HEK293 (cell line): ENCODE measurements around the gene THOP1.

Experiments
- CTCF ChIA-PET: fragments of 350-600 bp; formaldehyde crosslinking; extraction: SDS; loops from one replicate; lab custom pipeline; 2021; ENCODE audit warnings: antibody characterized with exemption; lab: Yijun Ruan, JAX
- POLR2A ChIA-PET: fragments of 300-600 bp; formaldehyde crosslinking; extraction: SDS; loops from one replicate; lab custom pipeline; 2020; ENCODE audit warnings: antibody characterized with exemption, inconsistent platforms; lab: Yijun Ruan, JAX
- H3K27ac ChIP-seq: fragments of 200-500 bp; sonication (Bioruptor generic); 2 replicates; pipeline ENCODE4 v1.5.1; 2014; ENCODE audit warnings: low read depth, low read length, control low read depth, inconsistent platforms; ENCODE audit errors: extremely low read depth
- H3K36me3 ChIP-seq, 2 experiments: fragments of 200-500 bp in 1 of 2; sonication (Bioruptor generic) in 1 of 2; 1 replicate in 1 of 2; 2 replicates in 1 of 2; pipeline ENCODE4 v1.5.1; 2014 to 2017; ENCODE audit warnings: inconsistent platforms in 2 of 2, low read length in 2 of 2; ENCODE audit not compliant: control insufficient read depth in 2 of 2, insufficient read depth in 1 of 2
- H3K4me1 ChIP-seq: fragments of 200-500 bp; sonication (Bioruptor generic); 2 replicates; pipeline ENCODE4 v1.5.1; 2014; ENCODE audit warnings: mild to moderate bottlenecking, low read length, inconsistent platforms; ENCODE audit not compliant: control insufficient read depth, insufficient read depth
- H3K4me3 ChIP-seq: 2 replicates; pipeline ENCODE4 v1.5.1; 2011; ENCODE audit warnings: low read depth, mild to moderate bottlenecking, control low read depth, low read length, moderate library complexity
- H3K9me3 ChIP-seq: fragments of 200-500 bp; sonication (Bioruptor generic); 2 replicates; pipeline ENCODE4 v1.5.1; 2014; ENCODE audit warnings: low read depth, low read length, inconsistent platforms; ENCODE audit not compliant: control insufficient read depth, insufficient read depth
- BCL11A ChIP-seq: fragments of 450-650 bp; formaldehyde crosslinking; IDR thresholded peaks from 2 replicates; pipeline ENCODE4 v1.5.1; 2016; ENCODE audit warnings: low read depth, missing biosample characterization, missing genetic modification characterization
- EGR2 ChIP-seq: fragments of 450-650 bp; formaldehyde crosslinking; IDR thresholded peaks from 2 replicates; pipeline ENCODE4 v1.5.1; 2016; ENCODE audit warnings: low read depth, missing biosample characterization, missing genetic modification characterization
- IKZF3 ChIP-seq: fragments of 450-650 bp; IDR thresholded peaks from 2 replicates; pipeline ENCODE4 v1.5.0; 2018; ENCODE audit warnings: missing biosample characterization, mild to moderate bottlenecking, missing genetic modification characterization, moderate library complexity
- TCF7L2 ChIP-seq: IDR thresholded peaks from 2 replicates; pipeline ENCODE4 v1.6.1; 2011; ENCODE audit warnings: low read depth, mild to moderate bottlenecking, inconsistent platforms, low read length, moderate library complexity, borderline replicate concordance
- YY2 ChIP-seq: fragments of 450-650 bp; formaldehyde crosslinking; IDR thresholded peaks from 2 replicates; pipeline ENCODE4 v1.5.1; 2016; ENCODE audit warnings: missing biosample characterization, missing genetic modification characterization
- ZBTB8A ChIP-seq: fragments of 450-650 bp; formaldehyde crosslinking; IDR thresholded peaks from 2 replicates; pipeline ENCODE4 v1.5.1; 2016; ENCODE audit warnings: missing biosample characterization, missing genetic modification characterization
- ZNF280C ChIP-seq: fragments of 450-650 bp; formaldehyde crosslinking; IDR thresholded peaks from 2 replicates; pipeline ENCODE4 v1.5.1; 2016; ENCODE audit warnings: missing biosample characterization, missing genetic modification characterization
- ZNF280D ChIP-seq: fragments of 450-650 bp; formaldehyde crosslinking; IDR thresholded peaks from 2 replicates; pipeline ENCODE4 v1.5.1; 2016; ENCODE audit warnings: missing biosample characterization, missing genetic modification characterization
- ZNF398 ChIP-seq: fragments of 450-650 bp; formaldehyde crosslinking; IDR thresholded peaks from 2 replicates; pipeline ENCODE4 v1.5.1; 2017; ENCODE audit warnings: missing biosample characterization, missing genetic modification characterization
- ZNF501 ChIP-seq: fragments of 450-650 bp; formaldehyde crosslinking; IDR thresholded peaks from 2 replicates; pipeline ENCODE4 v1.5.1; 2016; ENCODE audit warnings: missing biosample characterization, missing genetic modification characterization
- ZNF514 ChIP-seq: fragments of 450-650 bp; formaldehyde crosslinking; IDR thresholded peaks from 2 replicates; pipeline ENCODE4 v1.5.1; 2016; ENCODE audit warnings: missing biosample characterization, missing genetic modification characterization
- ZNF621 ChIP-seq: fragments of 450-650 bp; formaldehyde crosslinking; IDR thresholded peaks from 2 replicates; pipeline ENCODE4 v1.5.1; 2017; ENCODE audit warnings: missing biosample characterization, missing genetic modification characterization
- ZNF707 ChIP-seq: fragments of 450-650 bp; formaldehyde crosslinking; IDR thresholded peaks from 2 replicates; pipeline ENCODE4 v1.5.1; 2016; ENCODE audit warnings: missing biosample characterization, missing genetic modification characterization
- ZSCAN5A ChIP-seq: fragments of 450-650 bp; formaldehyde crosslinking; IDR thresholded peaks from 2 replicates; pipeline ENCODE4 v1.5.1; 2016; ENCODE audit warnings: missing biosample characterization, missing genetic modification characterization

Gene THOP1

GRCh38 chr19:2747349-2747748 lies 38.0 kb upstream of the THOP1 start:
- ChIA-PET POLR2A (no interaction called here), CTCF (interaction anchor here (0.7 to 3.3 kb wide), 3 partner anchors 8 to 138 kb away, joined by 6 to 54 read pairs (median 8); no protein-coding TSS in a partner anchor)
- TF ChIP-seq BCL11A (tag by site-specific recombination) (no peak), EGR2 (tag by site-specific recombination) (0 out of 2 replicates have a peak, but pooled peaks have one; percentile 26)

GRCh38 chr19:2750808-2751437 lies 34.4 kb upstream of the THOP1 start:
- POLR2A ChIA-PET = no interaction called here
- Histone ChIP-seq H3K36me3 (peaks cover 0 to 30% of the 10 kb centered on the region in 2 experiments; a peak in 2 of 3 replicates), H3K4me1 (no peaks in the 10 kb centered on the region), H3K27ac (no peak overlapping the region)
- no peak for TF ChIP-seq ZNF707
- TF ChIP-seq ZNF280C (tag by site-specific recombination) = no peak
- TF ChIP-seq TCF7L2 = no peak
- no peak for TF ChIP-seq ZNF514
- TF ChIP-seq IKZF3 (tag by site-specific recombination) = no peak
- no peak for TF ChIP-seq ZNF280D (tag by site-specific recombination)
- TF ChIP-seq ZBTB8A (tag by site-specific recombination) = no peak
- no peak for TF ChIP-seq ZNF398 (tag by site-specific recombination)
- no peak for TF ChIP-seq EGR2 (tag by site-specific recombination)
- no peak for TF ChIP-seq YY2 (tag by site-specific recombination)
- TF ChIP-seq ZSCAN5A (tag by site-specific recombination) = no peak
- TF ChIP-seq ZNF501 (tag by site-specific recombination) = no peak
- no peak for TF ChIP-seq ZNF621 (tag by site-specific recombination)
- TF ChIP-seq, all 188 proteins: peak for 0
- Histone ChIP-seq H3K9me3 (no peaks in the 10 kb centered on the region), H3K4me3 (no peak overlapping the region)
- CTCF ChIA-PET = interaction anchor here (0.7 to 3.3 kb wide), 4 partner anchors 8 to 108 kb away, joined by 3 to 54 read pairs (median 6); no protein-coding TSS in a partner anchor

More at GRCh38 chr19:2747349-2747748, 38.0 kb upstream of the THOP1 start:
- Histone ChIP-seq H3K9me3 (no peaks in the 10 kb centered on the region), H3K36me3 (no peaks in the 10 kb centered on the region; a peak in 1 of 3 replicates), H3K4me1 (no peaks in the 10 kb centered on the region), H3K27ac (no peak overlapping the region), H3K4me3 (no peak overlapping the region)
